Subcutaneous abdominal adipose tissue (tissue), 5 donors: ENCODE results near the gene MYBBP1A.

ENCODE experiments used
- H3K27ac ChIP-seq: one replicate; pipeline ENCODE4 v1.7.0; 2013; ENCODE audit warnings: low read depth, mild to moderate bottlenecking, inconsistent platforms, low read length, moderate library complexity
- H3K27me3 ChIP-seq, 5 donors: one replicate each; pipeline ENCODE4 v1.7.0; 2013; ENCODE audit warnings: low read length in 5 of 5, inconsistent platforms in 1 of 5; ENCODE audit not compliant: control insufficient read depth in 5 of 5, insufficient read depth in 4 of 5
- H3K36me3 ChIP-seq, 5 donors: one replicate each; pipeline ENCODE4 v1.7.0; 2013; ENCODE audit warnings: low read length in 5 of 5; ENCODE audit not compliant: control insufficient read depth in 5 of 5, insufficient read depth in 5 of 5
- H3K4me1 ChIP-seq, 5 donors: one replicate each; pipeline ENCODE4 v1.7.0; 2013; ENCODE audit warnings: low read length in 5 of 5, mild to moderate bottlenecking in 3 of 5, moderate library complexity in 1 of 5; ENCODE audit not compliant: control insufficient read depth in 5 of 5, insufficient read depth in 5 of 5
- H3K4me3 ChIP-seq, 5 donors: one replicate each; pipeline ENCODE4 v1.7.0; 2013; ENCODE audit warnings: low read length in 5 of 5, low read depth in 1 of 5
- H3K9ac ChIP-seq, 5 donors: one replicate each; pipeline ENCODE4 v1.7.0; 2013; ENCODE audit warnings: low read length in 5 of 5, mild to moderate bottlenecking in 4 of 5, moderate library complexity in 3 of 5
- H3K9me3 ChIP-seq, 5 donors: one replicate each; pipeline ENCODE4 v1.7.0; 2013; ENCODE audit warnings: low read length in 5 of 5; ENCODE audit not compliant: control insufficient read depth in 5 of 5
- donor health status: healthy.
- donor health status: healthy.
- donor health status: healthy.
- donor health status: healthy.
- donor health status: healthy.

MYBBP1A gene

DNA sequence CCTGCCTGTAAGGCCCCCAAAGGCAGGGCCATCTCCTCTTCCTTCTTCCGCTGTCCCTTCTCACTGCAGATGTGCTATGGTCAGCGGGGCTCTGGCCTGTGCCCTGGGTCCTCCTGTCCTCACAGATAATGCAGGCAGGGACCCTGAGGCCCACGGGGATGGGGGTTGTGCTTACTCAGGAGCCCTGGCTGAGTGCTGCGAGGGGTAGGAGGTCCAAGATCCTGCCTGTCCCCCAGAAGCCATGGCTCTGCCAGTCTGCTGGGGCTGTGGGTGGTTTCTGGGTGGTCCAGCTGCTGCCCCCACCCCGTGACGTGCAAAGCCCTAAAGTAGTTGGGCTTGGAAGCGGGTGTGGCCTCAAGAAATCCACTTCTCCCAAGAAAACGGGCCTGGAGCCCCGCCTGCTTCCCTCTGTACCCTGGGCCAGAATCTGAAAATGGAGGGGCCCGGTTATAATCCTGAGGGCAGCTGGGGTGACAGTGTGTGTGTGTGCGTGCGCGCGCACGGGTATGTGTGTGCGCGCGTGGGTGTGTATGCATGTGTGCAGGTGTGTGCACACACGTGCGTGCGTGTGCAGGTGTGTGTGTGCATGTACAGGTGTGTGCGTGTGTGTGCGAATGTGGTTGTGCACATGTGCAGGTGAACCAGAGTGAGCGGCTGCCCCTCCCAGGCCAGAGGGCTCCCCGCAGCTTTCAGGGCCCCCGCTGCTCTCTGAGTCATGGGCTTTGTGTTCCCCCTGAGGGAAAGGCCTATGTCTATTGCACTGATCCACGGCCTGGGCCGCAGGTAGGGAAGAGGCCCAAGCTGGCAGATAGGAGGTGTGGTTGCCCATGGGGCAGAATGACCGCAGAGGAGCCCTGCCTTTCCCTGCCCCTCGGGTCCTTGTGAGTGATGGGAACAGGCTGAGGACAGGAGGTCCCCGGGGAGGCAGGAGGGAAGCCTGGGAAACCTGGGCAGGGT lies 42.8 kb downstream of the MYBBP1A start:
- Histone ChIP-seq H3K36me3 (no peaks in the 10 kb centered on the region), H3K27ac (no peak overlapping the region), H3K9me3 (no peaks in the 10 kb centered on the region), H3K9ac (peak overlapping the region in 1 of 5 donors; percentile 10), H3K4me3 (no peak overlapping the region), H3K4me1 (peaks cover 0 to 59% (median 31%) of the 10 kb centered on the region in 5 donors), H3K27me3 (peaks cover 0 to 3% (median 0%) of the 10 kb centered on the region in 5 donors)

DNA sequence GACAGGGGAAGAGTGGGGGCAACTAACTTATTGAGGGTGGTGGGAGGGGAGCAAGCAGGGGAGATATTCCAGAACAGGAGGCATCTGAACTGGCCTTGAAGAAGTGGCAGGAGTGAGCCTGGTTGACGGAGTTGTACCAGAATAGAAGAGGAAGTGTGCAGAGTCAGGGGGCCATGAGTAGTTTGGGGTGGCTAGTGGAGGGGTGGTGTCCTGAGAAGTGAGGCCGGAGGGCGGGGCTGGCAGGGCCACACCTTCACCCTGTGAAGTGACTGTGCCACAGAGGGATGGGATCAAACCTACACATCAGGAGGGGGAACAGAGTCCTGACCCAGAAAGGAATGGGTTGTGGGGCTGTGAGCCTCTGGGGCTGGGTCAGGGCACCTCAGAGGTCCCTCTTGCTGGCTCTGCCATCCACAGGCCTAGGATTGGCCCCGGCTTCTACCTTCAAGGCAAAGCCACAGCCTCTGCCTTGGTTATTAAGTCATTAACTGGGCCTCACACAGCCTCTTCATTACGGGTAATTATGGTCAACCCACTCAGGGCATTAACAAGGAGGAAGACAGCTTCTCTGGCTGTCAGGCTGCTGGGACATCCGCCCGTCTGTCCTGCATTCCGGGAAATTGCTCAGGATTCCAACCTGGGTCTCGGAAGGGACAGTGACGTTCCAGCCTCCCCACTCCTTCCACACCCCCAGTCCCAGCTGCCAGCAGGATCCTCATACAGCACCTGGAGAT lies 43.8 kb downstream of the MYBBP1A start:
- peak overlapping the region in 2 of 5 donors; percentile 39 to 45 for H3K9ac ChIP-seq
- no peak overlapping the region for H3K27ac ChIP-seq
- H3K4me3 ChIP-seq: no peak overlapping the region
- H3K9me3 ChIP-seq: no peaks in the 10 kb centered on the region
- H3K27me3 ChIP-seq: peaks cover 0 to 3% (median 0%) of the 10 kb centered on the region in 5 donors
- peaks cover 3 to 67% (median 41%) of the 10 kb centered on the region in 5 donors for H3K4me1 ChIP-seq
- H3K36me3 ChIP-seq: no peaks in the 10 kb centered on the region

DNA sequence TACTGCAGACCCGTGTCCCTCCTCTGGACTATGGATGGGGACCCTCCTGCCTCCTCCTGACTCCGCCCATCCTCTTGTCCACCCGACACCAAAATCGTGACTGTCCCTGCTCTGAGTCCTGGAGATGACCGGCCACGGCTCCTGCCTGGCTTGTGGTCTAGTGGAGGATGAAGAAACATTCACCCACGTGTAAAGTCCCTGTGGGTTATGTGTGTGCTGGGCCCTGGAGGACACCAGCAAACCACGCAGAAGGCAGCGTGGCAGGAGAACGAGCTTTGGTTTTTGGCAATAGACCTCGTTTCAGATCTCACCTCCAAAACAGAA lies 44.6 kb downstream of the MYBBP1A start:
- H3K9ac ChIP-seq: peak overlapping the region in 1 of 5 donors; percentile 39
- H3K27ac ChIP-seq: peak overlapping the region; percentile 37
- H3K36me3 ChIP-seq: no peaks in the 10 kb centered on the region
- no peaks in the 10 kb centered on the region for H3K9me3 ChIP-seq
- no peak overlapping the region for H3K4me3 ChIP-seq
- peaks cover 0 to 3% (median 0%) of the 10 kb centered on the region in 5 donors for H3K27me3 ChIP-seq
- peaks cover 3 to 74% (median 49%) of the 10 kb centered on the region in 5 donors for H3K4me1 ChIP-seq

DNA sequence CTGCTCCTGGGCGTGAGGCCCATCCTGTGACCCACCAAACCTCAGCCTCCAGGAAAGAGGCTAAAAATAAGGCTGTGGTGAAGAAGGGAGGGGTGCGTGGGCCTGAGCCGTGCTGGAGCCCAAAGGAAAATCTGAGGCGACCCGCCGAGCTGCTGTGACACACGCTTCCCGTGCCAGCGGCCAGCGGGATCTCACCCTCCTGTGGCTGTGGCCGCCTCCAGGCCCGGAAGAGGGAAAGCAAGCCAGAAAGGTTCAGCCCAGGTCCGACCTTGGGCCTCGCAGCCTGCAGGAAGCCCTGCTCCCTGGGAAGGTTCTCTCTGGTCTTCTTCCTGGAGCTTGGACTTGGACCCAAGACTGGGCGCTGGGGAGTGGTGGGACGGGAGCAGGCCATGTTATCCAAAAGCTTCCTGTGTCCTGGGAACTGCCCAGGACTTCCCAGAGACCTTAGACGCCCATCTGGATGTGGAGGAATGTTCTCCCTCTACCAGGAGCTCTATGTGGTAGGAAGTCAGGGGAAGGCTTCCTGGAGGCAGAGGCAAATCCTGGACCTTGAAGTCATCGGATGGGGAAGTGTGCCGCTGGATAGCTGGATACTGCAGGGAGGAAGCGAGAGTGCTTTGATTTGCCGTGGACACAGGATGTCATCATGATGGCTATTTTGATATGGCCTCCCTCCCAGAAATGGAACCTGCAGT lies 45.1 kb downstream of the MYBBP1A start:
- Histone ChIP-seq H3K27ac (peak overlapping the region; percentile 58), H3K9me3 (no peaks in the 10 kb centered on the region), H3K4me1 (peaks cover 3 to 79% (median 54%) of the 10 kb centered on the region in 5 donors), H3K27me3 (peaks cover 0 to 3% (median 0%) of the 10 kb centered on the region in 5 donors), H3K4me3 (peak overlapping the region in 1 of 5 donors; percentile 24), H3K36me3 (no peaks in the 10 kb centered on the region), H3K9ac (peak overlapping the region in 1 of 5 donors; percentile 58)

DNA sequence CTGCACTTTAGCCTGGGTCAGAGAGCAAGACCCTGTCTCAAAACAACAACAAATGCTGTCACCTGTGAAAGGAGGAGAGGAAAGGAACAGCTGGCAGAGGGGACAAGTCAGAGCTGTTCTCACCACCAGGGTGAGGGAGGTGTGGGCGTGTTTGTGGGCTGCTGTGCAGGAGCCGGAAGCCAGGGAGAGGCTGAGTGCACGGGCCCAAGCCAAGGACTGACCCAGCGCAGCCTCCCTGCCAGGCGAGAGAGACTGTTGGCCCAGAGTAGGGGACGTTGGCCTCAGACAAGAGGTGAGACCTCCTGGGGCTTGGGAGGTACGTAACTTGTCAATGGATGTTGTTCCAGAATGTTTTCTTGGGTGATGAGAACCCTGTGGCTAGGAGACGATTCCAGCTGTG lies 45.8 kb downstream of the MYBBP1A start:
- H3K27ac ChIP-seq: peak overlapping the region; percentile 58
- H3K9me3 ChIP-seq: no peaks in the 10 kb centered on the region
- H3K27me3 ChIP-seq: peaks cover 0 to 3% (median 0%) of the 10 kb centered on the region in 5 donors
- H3K4me3 ChIP-seq: peak overlapping the region in 1 of 5 donors; percentile 24
- H3K9ac ChIP-seq: peak overlapping the region in 2 of 5 donors; percentile 48 to 58
- H3K36me3 ChIP-seq: no peaks in the 10 kb centered on the region
- peaks cover 8 to 86% (median 57%) of the 10 kb centered on the region in 5 donors for H3K4me1 ChIP-seq

DNA sequence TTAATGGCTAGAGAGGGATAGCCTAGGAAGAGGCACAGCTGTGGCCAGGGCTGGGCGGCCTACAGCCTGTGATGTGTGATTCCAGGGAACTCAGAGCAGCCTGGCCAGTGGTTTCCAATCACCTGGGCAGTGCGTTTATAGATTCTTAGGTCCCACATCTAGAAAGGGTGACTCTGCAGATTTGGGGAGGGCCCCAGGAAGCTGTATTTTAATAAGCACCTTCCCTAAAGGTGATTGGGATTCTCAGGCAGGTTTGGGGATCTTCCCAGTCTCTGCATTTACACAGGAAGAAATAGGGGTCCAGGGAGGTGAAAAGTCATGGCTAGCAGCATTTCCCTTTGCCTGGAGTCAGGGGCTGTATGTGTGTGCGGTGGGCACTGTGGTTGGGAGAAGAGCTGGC lies 47.0 kb downstream of the MYBBP1A start:
- H3K36me3 ChIP-seq: no peaks in the 10 kb centered on the region
- no peaks in the 10 kb centered on the region for H3K9me3 ChIP-seq
- H3K9ac ChIP-seq: peak overlapping the region in 1 of 5 donors; percentile 58
- H3K4me3 ChIP-seq: no peak overlapping the region
- peak overlapping the region; percentile 58 for H3K27ac ChIP-seq
- H3K27me3 ChIP-seq: peaks cover 0 to 11% (median 7%) of the 10 kb centered on the region in 5 donors
- H3K4me1 ChIP-seq: peaks cover 8 to 98% (median 57%) of the 10 kb centered on the region in 5 donors

DNA sequence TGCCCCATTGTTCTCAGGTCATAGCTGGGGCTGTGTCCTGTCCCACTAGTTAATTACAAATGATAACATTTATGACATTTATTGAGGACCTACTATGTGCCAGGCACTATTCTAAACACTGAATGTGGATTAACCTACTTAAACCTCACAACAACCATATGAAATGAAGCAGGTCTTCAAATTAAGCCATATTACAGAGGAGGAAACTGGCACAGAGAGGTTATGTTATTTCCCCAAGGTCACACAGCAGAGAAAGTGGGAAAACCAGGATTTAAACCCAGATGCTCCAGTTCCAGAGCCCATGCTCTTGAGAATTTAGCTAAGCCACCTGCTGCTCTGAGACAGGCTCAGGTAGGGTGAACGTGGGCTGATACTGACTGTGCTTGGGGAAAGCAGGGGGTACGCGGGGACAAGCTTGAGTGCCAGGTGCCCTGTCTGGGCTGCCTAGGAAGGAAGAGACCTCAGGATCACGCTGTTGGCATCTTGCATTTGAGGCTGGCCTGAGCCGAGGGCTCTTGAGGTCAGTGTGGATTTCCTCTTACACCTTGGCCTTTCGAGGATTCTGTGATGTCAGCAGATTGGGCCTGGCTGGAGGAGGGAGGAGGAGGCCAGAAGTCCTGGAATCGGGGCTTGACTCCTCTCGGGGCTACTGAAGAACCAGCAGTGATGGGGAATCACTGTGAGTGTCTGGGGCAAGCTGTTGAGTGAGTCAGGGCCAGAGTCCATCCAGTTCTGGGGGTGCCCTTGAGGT lies 47.6 kb downstream of the MYBBP1A start:
- H3K4me1 ChIP-seq: peaks cover 9 to 99% (median 57%) of the 10 kb centered on the region in 5 donors

DNA sequence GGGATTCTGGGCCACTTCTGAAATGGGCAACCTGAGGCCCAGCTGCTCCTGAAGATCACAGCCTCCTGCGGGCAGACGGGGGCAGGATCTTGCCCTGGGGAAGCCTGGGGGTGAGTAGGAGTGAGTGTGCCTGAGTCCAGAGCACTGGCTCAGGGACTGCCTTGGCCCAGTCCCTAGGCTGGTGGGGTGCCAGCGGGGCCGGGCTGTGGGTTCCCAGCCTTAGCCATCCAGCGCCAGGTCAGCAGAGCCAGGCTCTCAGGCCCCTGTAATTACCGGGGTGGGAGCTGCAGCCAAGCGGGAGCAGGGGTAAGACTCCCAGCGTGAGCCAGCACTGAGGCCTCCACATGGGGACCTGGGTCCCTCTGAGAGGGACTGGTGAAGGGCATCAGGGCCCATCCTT lies 48.3 kb downstream of the MYBBP1A start:
- H3K36me3 ChIP-seq: no peaks in the 10 kb centered on the region
- H3K27ac ChIP-seq: no peak overlapping the region
- H3K9me3 ChIP-seq: no peaks in the 10 kb centered on the region
- H3K4me3 ChIP-seq: no peak overlapping the region
- peaks cover 0 to 16% (median 14%) of the 10 kb centered on the region in 5 donors for H3K27me3 ChIP-seq
- peak overlapping the region in 1 of 5 donors; percentile 33 for H3K9ac ChIP-seq
- H3K4me1 ChIP-seq: peaks cover 9 to 95% (median 57%) of the 10 kb centered on the region in 5 donors

More for the DNA sequence above, 47.6 kb downstream of the MYBBP1A start:
- peak overlapping the region in 1 of 5 donors; percentile 33 for H3K9ac ChIP-seq
- H3K4me3 ChIP-seq: no peak overlapping the region
- no peaks in the 10 kb centered on the region for H3K36me3 ChIP-seq
- H3K27me3 ChIP-seq: peaks cover 0 to 12% (median 11%) of the 10 kb centered on the region in 5 donors
- H3K9me3 ChIP-seq: no peaks in the 10 kb centered on the region
- no peak overlapping the region for H3K27ac ChIP-seq

DNA sequence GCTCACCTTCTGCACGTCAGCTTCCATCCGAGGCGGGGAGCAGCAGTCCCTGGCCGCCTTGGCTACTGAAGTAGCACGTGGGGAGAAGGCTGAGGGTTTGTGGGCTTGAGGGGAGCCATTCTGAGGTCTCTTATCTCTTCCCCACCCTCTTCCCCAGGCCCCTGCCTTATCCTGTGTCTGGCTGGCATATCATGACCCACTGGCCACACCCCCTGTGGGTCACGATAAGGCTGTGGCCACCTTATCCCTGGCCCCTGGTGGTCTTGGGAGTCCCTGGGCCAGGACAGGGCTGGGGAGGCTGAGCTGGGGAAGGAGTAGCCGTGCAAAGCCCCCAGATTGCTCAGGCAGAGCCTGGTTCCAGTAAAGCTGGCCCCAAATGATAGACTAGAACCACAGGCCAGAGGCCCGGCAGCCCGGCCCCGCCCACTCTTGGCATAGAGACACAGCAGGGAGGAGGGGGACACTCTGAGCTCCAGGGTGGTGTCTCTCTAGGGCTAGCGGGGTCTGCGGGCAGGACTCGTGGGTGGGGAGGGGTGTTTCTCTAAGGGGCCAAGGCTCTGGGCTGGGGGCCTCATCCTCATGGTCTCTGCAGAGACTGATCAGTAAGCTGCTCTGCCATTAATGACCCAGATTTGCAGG lies 48.9 kb downstream of the MYBBP1A start:
- H3K4me3 ChIP-seq: no peak overlapping the region
- H3K27ac ChIP-seq: no peak overlapping the region
- no peaks in the 10 kb centered on the region for H3K36me3 ChIP-seq
- H3K4me1 ChIP-seq: peaks cover 9 to 94% (median 56%) of the 10 kb centered on the region in 5 donors
- peaks cover 0 to 20% (median 17%) of the 10 kb centered on the region in 5 donors for H3K27me3 ChIP-seq
- H3K9me3 ChIP-seq: no peaks in the 10 kb centered on the region
- no peak overlapping the region for H3K9ac ChIP-seq
